Activated CD4-positive, alpha-beta T cell treated with anti-CD3 and anti-CD28 coated beads, Interleukin-2, amount 50 U/mL, for 24 hours (primary cell): Measurements from ENCODE around the gene DAB2IP.

Source experiments
- DNase-seq, 2 donors: peaks; one replicate each; pipeline ENCODE4 v3.0.0-alpha.2; 2020; ENCODE audit warnings: low read depth in 1 of 2, low spot score in 1 of 2

The DAB2IP gene

GRCh38 chr9:121813519-121814210 is 162.2 kb downstream of the DAB2IP start:
- DNase-seq: no peak

DNA sequence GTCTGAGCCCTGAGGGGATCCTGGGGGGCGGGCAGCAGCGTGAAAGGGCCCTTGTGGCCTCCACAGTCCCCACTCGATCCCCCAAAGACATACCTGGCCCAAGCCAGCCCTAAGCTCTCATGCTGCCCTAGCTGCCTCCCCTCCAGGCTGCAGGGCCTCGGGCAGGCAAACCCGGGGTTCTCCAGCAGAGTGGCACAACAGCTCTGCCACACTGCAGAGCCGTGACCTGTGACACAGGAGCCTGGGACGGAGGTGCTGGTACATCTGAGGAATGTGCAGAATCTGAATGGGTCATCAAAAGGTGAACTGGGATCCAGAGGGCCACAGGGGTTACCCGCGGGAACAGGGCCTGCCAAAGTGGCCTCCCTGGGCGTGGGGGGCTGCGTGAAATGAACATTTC is 163.2 kb downstream of the DAB2IP start:
- no peak for DNase-seq

- no peak for DNase-seq
These were observed 163.7 kb downstream of the DAB2IP start for GRCh38 chr9:121815084-121815483.

- DNase-seq: no peak
These were observed 164.4 kb downstream of the DAB2IP start for GRCh38 chr9:121815546-121816448.

DNA sequence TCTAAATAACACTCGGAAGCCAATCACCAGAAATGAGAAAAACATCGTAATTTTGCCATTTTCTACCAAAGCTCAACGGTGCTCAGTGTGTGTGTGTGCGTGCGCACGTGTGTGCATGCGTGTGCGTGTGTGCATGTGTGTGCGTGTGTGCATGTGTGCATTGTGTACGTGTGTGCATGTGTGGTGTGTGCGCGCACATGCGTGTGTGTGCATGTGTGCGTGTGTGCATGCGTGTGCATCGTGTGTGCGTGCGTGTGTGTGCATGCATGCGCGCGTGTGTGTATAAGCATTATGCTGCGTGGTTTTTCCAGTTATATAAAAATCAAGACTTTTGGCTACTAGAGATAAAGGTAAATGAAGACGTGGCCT is 165.0 kb downstream of the DAB2IP start:
- DNase-seq: no peak

DNA sequence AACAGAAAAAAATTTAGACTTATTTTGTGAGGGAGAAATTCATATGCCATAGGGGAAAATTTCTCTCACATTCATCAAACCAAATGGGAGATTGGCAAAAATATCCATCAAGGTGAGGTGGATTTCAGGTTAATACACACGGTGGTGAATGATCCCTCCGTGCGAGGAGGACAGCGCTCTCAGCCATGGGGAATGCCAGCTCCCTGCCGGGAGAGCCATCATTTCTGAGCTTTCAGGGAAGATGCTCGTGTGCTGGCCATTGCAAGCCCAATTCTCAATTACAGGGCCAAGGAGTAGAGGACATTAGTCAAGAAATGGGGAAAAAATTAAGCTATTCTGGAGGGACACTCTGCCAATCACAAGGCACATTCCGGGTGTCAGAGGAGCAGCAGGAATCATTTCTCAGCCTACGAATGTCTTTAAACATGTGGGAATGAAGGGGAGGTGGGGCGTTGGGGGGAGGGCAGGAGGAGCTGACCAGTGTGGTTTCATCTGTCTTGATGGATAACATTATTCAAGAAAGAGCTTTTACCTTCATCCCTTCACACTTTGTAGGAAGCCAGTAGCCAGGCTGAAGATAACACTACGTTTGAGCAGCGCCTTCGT is 165.5 kb downstream of the DAB2IP start:
- no peak for DNase-seq

- DNase-seq: no peak
These were observed 166.0 kb downstream of the DAB2IP start for GRCh38 chr9:121817476-121817875.

DNA sequence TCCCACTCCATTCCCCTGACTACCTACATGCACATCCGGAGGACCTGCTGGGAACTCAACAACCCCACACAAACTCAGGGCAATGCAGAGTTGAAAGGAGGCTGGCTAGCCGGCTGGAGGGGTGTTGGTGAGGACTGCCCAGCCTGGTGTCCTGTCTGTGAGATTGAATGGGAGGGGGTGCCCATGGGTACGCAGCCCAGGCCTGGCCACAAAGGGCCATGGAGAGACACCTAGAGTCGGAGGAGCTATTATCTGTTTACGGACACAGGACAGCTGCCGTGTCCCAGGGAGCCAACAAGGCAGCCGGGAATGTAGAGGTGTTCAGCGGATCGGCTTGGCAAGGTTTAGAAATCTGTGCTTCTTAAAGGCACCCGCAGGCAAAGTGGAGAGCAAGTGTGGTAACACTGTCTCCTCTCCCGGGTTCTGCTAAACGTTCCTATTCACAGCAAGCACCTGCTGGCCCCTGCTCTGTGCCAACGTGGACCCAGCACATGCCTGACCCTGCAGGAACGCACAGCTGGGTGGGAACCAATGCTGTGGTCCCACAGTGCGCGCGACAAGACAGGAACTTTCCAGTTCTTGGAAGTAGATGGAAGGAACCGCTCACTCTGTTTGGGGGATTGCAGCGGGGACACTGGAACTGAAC is 166.7 kb downstream of the DAB2IP start:
- DNase-seq: no peak

DNA sequence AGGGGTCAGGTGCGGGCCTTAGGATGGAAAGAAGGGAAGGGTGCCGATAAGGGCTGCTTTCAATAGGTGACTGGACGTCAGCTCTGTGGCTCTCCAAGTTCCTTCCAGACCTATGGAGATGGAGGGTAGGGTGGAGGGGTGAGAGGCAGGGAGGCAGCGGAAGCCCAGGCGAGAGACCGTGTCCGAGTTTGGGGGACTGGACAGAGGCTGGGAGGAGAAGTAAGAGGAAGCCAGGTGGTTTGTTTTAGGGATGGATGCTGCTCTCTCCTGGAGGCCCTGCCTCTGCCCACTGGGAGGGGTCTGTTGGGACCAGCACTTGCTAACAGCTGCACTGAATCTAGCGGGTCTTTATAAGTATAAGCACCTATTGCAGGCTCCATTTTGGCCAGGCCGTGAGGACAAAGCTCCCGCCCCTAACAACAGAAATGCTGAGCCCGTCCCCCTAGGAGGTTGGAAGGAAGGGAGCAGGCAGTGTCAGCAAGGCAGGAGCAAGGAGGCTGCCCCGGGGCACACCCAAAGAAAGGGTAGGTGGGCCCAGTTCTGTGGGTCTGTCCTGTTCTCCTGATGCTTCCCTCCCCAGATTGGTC is 167.5 kb downstream of the DAB2IP start:
- DNase-seq: no peak

DNA sequence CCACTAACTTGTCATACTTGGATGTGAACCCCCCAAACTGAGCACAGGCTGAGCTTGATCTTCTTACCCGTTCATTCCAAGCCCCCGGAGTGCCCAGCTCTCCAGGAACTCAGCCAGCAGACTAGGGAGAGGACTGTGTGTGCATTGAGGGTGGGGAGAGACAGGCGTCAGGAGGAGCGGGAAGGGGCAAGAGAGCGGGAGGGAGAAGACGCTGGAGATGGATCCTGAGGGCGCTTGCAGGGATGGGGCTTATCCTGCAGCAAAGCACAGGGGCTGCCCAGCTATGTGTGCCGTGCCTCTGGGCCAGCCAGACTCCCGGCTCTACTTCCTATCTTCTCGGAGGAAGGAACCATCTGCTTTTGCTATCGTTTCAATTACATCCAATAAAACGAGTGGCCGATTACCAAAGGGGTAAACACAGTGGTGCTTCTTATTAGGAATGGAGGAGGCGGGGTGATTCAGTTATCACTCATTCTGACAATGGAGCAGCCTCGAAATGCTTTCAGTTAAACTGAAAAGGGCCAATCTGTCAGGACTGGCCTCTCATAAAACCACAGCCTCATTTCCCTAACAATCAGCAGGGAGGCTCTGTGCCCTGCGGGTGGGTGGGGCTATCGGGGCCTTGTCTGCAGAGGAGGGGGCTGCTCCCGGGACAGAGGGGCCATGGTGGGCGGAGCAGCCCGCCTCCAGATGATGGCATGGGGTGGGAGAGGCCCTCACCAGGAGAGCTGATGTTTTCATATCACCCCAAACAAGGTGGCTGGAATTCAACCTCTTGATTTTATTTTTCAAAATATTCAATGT is 168.2 kb downstream of the DAB2IP start:
- no peak for DNase-seq

DNA sequence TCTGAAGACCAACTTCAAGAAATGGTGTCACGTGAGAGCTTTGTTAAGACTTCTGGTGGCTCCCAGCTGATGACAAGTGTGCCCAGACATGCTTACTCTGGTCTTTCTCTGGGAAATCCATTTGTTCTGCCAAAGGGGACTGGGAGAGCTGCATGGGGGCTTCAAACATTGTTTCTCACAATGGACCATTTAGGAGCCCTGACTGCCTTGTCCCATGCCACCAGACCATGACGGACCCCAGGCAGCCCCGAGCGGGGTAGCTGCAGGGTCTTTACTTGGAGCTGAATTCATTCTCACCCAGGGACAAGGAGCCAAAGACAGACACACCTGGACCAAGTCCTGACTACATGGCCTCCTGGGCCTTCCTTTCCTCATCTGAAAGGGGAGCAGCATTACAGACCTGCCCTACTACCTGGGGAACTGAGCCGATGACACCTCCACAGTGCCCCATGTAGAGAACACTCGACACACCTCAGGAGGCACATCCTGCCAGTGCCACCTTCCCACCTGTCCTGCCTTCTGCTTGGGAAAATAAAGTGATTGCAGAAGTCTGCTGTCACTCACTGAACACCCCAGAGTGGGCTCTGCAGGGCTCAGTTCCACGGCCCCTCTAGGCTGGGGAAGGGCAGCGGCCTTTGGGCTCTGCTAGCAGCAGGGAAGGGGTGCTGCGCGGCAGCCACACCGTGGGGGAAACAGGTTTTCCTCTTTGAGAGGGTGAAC is 169.0 kb downstream of the DAB2IP start:
- no peak for DNase-seq

GRCh38 chr9:121821326-121821725 is 169.9 kb downstream of the DAB2IP start:
- no peak for DNase-seq

- DNase-seq: no peak
These were observed 171.0 kb downstream of the DAB2IP start for GRCh38 chr9:121822093-121823085.

DNA sequence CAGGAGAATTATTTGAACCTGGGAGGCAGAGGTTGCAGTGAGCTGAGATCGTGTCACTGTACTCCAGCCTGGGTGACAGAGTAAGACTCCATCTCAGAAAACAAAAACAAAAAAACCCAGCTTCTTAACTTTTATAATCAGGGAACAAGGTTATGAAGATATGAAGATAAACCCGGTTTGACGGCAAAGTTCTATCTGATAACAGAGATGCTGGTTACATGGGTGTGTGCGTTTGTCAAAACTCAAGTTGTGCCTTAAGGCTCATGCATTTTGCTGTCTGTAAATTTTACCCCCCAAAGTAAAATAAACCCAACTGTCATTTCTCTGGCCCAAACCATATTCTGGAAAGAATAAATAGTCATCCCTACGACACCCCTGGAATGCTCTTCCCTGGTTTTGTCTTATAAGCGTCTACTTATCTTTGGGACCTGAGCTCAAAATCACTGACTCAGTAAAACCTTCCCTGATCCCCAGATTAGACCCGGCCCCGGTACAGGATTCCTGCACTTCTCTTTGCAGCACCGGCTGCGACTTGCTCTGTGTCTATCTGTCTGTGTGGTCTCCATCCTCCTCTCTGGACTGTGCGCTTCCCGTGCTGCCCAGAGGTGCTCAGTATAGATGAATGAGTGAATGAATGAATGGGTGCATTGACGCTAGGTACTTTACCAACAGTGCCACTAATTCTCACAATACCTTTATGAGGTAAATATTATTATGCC is 172.2 kb downstream of the DAB2IP start:
- DNase-seq: no peak

- no peak for DNase-seq
These were observed 173.2 kb downstream of the DAB2IP start for GRCh38 chr9:121824651-121825030.

- no peak for DNase-seq
These were observed 173.7 kb downstream of the DAB2IP start for GRCh38 chr9:121825031-121825691.

DNA sequence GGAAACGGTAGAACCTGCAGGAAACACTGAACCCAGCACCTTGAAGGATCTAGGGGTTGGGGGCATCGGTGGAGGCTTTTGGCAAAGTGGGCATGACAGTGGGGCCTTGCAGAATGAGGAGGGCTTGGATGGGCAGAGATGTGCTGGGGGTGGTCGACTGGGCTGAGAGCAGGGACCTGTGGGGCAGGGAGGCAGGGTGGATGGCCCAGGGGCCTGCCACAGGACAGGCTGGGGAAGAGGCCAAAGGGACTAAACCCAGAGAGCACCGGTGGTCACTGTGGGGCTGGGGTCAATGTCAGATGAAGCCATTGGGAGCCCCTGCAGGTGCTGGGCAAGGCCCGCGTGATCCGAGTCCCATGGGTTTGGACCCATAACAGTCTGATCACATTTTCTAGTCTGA is 175.3 kb downstream of the DAB2IP start:
- DNase-seq: no peak
